ENCODE measurements around the gene ODR4.

DNA sequence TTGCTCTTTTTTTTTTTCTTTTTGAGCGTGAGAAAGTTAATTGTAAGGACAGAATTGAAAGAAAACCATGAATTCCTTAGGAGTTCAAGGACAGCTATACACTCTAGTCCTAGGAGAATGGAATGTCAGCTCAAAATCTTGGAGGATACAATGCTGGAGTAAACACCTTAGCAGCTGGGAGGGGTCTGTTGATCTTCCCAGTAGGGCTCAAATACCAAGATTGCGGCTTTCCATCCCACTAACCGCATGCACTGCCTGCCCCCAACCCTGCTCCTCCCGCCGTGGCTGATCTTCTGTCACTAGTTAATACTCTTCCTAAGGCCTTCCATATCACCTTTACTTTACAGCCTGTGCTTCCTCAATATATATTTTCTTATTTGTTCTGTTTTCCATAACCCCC is 87.9 kb downstream of the ODR4 start:
- TF ChIP-seq, protein P1, sequence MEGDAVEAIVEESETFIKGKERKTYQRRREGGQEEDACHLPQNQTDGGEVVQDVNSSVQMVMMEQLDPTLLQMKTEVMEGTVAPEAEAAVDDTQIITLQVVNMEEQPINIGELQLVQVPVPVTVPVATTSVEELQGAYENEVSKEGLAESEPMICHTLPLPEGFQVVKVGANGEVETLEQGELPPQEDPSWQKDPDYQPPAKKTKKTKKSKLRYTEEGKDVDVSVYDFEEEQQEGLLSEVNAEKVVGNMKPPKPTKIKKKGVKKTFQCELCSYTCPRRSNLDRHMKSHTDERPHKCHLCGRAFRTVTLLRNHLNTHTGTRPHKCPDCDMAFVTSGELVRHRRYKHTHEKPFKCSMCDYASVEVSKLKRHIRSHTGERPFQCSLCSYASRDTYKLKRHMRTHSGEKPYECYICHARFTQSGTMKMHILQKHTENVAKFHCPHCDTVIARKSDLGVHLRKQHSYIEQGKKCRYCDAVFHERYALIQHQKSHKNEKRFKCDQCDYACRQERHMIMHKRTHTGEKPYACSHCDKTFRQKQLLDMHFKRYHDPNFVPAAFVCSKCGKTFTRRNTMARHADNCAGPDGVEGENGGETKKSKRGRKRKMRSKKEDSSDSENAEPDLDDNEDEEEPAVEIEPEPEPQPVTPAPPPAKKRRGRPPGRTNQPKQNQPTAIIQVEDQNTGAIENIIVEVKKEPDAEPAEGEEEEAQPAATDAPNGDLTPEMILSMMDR (IDR thresholded peaks at IDR 0.05; ENCODE audit: borderline replicate concordance, extremely low read depth, low read length, poor library complexity, severe bottlenecking), result no peak
- no peak for TF ChIP-seq EZH2 (IDR thresholded peaks at IDR 0.05; ENCODE audit: borderline replicate concordance, low read depth, low read length, severe bottlenecking)

Measured in DND-41 (cell line).